Renal cortical epithelial cell (primary cell): ENCODE results near the gene LRRC15. TPM values are rescaled to one million over a fixed set of nuclear protein-coding genes. Genes with fewer than 3 reads are reported as not detected.

Experiments
- DNase-seq: peaks from one replicate; pipeline ENCODE4 v3.0.0-alpha.2; 2011; ENCODE audit warnings: low read depth
- total RNA-seq: library from RNA; depleted of rRNA; stranded (reverse); fragments of >200 nt; gene quantifications from 2 replicates; pipeline ENCODE4 v1.2.3, GENCODE V29; 2014

LRRC15 gene
- total RNA-seq, 1 donor from 2014 or later: not detected

- DNase-seq: no peak
These were observed 4.7 kb downstream of the LRRC15 start for GRCh38 chr3:194364652-194365434.

- DNase-seq: no peak
These were observed 5.3 kb downstream of the LRRC15 start for GRCh38 chr3:194364314-194364651.

GRCh38 chr3:194360568-194360967 lies 9.0 kb downstream of the LRRC15 start:
- no peak for DNase-seq

- DNase-seq: no peak
These were observed 11.9 kb downstream of the LRRC15 start for GRCh38 chr3:194357681-194358080.

GRCh38 chr3:194355379-194355778 lies 14.2 kb downstream of the LRRC15 start:
- no peak for DNase-seq

GRCh38 chr3:194354315-194354714 lies 15.2 kb downstream of the LRRC15 start:
- DNase-seq: no peak

- no peak for DNase-seq
These were observed 16.8 kb downstream of the LRRC15 start for GRCh38 chr3:194352667-194353246.

GRCh38 chr3:194351952-194352536 lies 17.5 kb downstream of the LRRC15 start:
- DNase-seq: no peak

GRCh38 chr3:194351080-194351672 lies 18.4 kb downstream of the LRRC15 start, which contains the start of gene CPN2:
TSS of gene CPN2 (minus strand) at chr3:194351328. CDS start at chr3:194342702, 8,626 bp downstream.
- DNase-seq: no peak

GRCh38 chr3:194350726-194351071 lies 18.8 kb downstream of the LRRC15 start:
- DNase-seq: no peak

GRCh38 chr3:194348354-194348753 lies 21.2 kb downstream of the LRRC15 start:
- DNase-seq: no peak

- DNase-seq: no peak
These were observed 22.9 kb downstream of the LRRC15 start for GRCh38 chr3:194346621-194347020.

GRCh38 chr3:194346035-194346434 lies 23.5 kb downstream of the LRRC15 start:
- no peak for DNase-seq

GRCh38 chr3:194344012-194344411 lies 25.5 kb downstream of the LRRC15 start:
- DNase-seq: peak; percentile 43

GRCh38 chr3:194343561-194343893 lies 26.0 kb downstream of the LRRC15 start:
- DNase-seq: no peak

GRCh38 chr3:194342861-194343560 lies 26.5 kb downstream of the LRRC15 start:
- no peak for DNase-seq

GRCh38 chr3:194340757-194341400 lies 28.7 kb downstream of the LRRC15 start:
- no peak for DNase-seq

GRCh38 chr3:194339840-194340239 lies 29.7 kb downstream of the LRRC15 start:
- DNase-seq: no peak

GRCh38 chr3:194339356-194339755 lies 30.2 kb downstream of the LRRC15 start:
- DNase-seq: no peak

GRCh38 chr3:194337965-194338753 lies 31.4 kb downstream of the LRRC15 start:
- no peak for DNase-seq
